ENCODE data around the gene MXRA8. TPM values are rescaled to one million over a fixed set of nuclear protein-coding genes. Genes with fewer than 3 reads are reported as not detected.

Gene MXRA8
- total and polyA plus RNA-seq, 8 donors: 78.3 to 151 (median 136) TPM

GRCh38 chr1:1338278-1338677, 20.1 kb downstream of the MXRA8 start:
- Histone ChIP-seq H3K4me1 (no peaks in the 10 kb centered on the region), H3K27me3 (no peaks in the 10 kb centered on the region), H3K9me3 (no peaks in the 10 kb centered on the region), H3K36me3 (peaks cover 0 to 67% of the 10 kb centered on the region in 2 donors), H3K27ac (no peak overlapping the region), H3K4me3 (no peak overlapping the region)
- intact Hi-C loops (cut with DNase I): no loop called here
- no peak for ATAC-seq
- TF ChIP-seq CTCF (IDR thresholded peaks at IDR 0.05): no peak
- no peak for DNase-seq

DNA sequence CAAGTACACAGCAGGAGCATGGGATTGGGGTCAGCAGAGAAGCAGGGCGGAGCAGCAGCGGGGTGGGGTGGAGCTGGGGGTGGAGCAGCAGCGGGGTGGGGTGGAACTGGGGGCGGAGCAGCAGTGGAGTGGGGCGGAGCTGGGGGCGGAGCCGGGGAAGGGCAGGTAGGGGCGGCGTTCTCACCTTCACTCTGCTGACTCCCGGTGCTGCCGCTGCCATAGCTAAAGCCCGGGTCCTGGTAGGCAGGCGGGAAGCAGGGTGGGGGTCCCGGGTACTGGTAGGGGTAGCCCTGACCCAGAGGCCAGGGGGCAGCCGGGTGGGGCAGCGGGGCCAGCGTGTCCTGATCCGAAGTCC, 20.6 kb downstream of the MXRA8 start:
- H3K9me3 ChIP-seq: no peaks in the 10 kb centered on the region
- peaks cover 0 to 67% of the 10 kb centered on the region in 2 donors for H3K36me3 ChIP-seq
- intact Hi-C loops (cut with DNase I): no loop called here
- no peaks in the 10 kb centered on the region for H3K27me3 ChIP-seq
- DNase-seq (no peak), ATAC-seq (peak; percentile 16)
- H3K4me1 ChIP-seq: no peaks in the 10 kb centered on the region
- no peak overlapping the region for H3K27ac ChIP-seq
- no peak for TF ChIP-seq CTCF (IDR thresholded peaks at IDR 0.05)
- H3K4me3 ChIP-seq: no peak overlapping the region

- Histone ChIP-seq H3K4me3 (no peak overlapping the region), H3K27ac (no peak overlapping the region), H3K9me3 (no peaks in the 10 kb centered on the region), H3K27me3 (no peaks in the 10 kb centered on the region), H3K4me1 (no peaks in the 10 kb centered on the region), H3K36me3 (peaks cover 0 to 66% of the 10 kb centered on the region in 2 donors)
- intact Hi-C loops (cut with DNase I): no loop called here
- no peak for TF ChIP-seq CTCF (IDR thresholded peaks at IDR 0.05)
- no peak for ATAC-seq
- no peak for DNase-seq
Measured at GRCh38 chr1:1336931-1337792, 21.2 kb downstream of the MXRA8 start.

DNA sequence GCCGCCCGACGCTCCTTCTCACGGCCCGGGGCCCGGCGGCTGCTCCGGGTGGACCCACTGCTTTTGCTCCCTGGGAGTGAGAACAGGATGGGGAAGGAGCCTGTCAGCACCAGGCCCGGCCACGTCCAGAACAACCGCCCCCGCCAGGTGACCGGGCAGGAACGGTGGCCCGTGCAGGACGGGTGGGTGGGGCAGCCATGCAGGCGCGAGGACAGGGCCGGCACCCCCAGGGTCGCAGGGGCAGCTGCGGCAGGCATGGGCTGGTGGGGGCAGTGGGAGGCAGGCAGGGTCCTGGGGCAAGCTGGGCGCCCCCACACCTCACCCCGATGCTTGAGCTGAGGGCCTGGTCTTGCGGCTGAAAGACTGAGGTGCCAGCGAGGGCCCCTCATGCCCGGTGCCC, 21.9 kb downstream of the MXRA8 start:
- no peak for DNase-seq
- no peak for ATAC-seq
- no peak for TF ChIP-seq CTCF (IDR thresholded peaks at IDR 0.05)

DNA sequence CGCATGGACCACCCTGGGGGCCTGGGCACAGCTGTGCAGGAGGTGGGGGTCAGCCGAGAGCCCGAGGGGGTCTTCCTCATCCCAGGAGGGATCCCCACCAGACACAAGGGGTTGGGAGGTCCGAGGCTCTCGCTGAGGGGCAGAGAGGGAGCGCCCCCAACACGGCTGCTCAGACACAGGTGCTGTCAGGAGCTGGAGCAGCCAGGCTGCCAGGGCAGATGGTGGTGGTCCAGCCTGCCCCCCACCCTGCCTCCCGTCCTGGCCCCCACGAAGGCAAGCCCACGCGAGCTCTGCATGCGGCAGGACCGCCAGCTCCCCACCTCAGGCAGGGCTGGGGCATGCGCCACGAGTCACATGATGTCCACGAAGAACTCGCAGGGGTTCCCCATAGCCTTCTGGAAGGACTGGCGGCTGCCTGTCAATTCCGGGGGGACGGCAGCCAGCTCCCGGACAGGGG, 22.5 kb downstream of the MXRA8 start:
- Histone ChIP-seq H3K4me3 (no peak overlapping the region), H3K27me3 (no peaks in the 10 kb centered on the region), H3K4me1 (peaks cover 0 to 8% of the 10 kb centered on the region in 2 donors), H3K9me3 (no peaks in the 10 kb centered on the region), H3K27ac (no peak overlapping the region), H3K36me3 (peaks cover 0 to 54% of the 10 kb centered on the region in 2 donors)
- DNase-seq: no peak
- TF ChIP-seq CTCF (IDR thresholded peaks at IDR 0.05): no peak
- intact Hi-C loops (cut with DNase I): no loop called here
- no peak for ATAC-seq

More for the DNA sequence above, 21.9 kb downstream of the MXRA8 start:
- H3K27me3 ChIP-seq: no peaks in the 10 kb centered on the region
- H3K9me3 ChIP-seq: no peaks in the 10 kb centered on the region
- intact Hi-C loops (cut with DNase I): no loop called here
- no peak overlapping the region for H3K27ac ChIP-seq
- peaks cover 0 to 59% of the 10 kb centered on the region in 2 donors for H3K36me3 ChIP-seq
- no peak overlapping the region for H3K4me3 ChIP-seq
- H3K4me1 ChIP-seq: peaks cover 0 to 2% of the 10 kb centered on the region in 2 donors
